ENCODE measurements around the gene TMEM245. TPM values are rescaled to one million over a fixed set of nuclear protein-coding genes. Genes with fewer than 3 reads are reported as not detected.
"Not testable (repeated sequence)": the region's sequence is repeated elsewhere in the genome, so short reads cannot be mapped to it uniquely, and the experiment has no call there.

Gene TMEM245
- total and polyA plus RNA-seq, 2 of the 13 experiments (the other 11 are each of a cell fraction or from before 2014, with no cell fraction given), result 53.5 to 55.4 TPM

DNA sequence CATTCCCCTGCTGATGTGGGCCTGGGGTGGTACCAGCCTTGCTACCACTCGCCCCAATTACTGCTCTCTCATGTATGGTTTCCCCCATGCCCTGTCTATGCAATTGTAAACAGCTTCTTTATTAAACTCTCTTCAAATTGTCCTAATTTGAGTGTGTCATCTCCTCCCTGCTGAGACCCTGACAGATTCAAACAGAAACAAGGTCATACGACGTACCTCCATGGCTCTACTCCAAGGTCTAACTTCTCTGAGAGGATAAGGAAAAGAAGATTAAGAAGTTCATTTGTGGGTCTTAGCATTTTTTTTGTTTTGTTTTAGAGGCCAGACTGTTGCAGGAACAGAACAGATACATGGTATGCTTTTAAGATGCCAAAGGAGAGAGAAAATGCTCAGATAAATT is 147.6 kb downstream of the TMEM245 start:
- no peak overlapping the region for H3K4me3 ChIP-seq (replicated peaks in 1 of 3; ENCODE audit: insufficient read depth in 1 of 3, low read depth in 2 of 3, low read length in 3 of 3)
- ChIA-PET POLR2A (no interaction called here), CTCF (ENCODE audit: low intra/inter-chr PET ratio, low total read pairs) (no interaction called here)
- DNase-seq (ENCODE audit: low spot score) (no peak), FAIRE-seq (no peak), ATAC-seq (no peak)
- H2AFZ ChIP-seq (ENCODE audit: low read length), result no peak overlapping the region
- TF ChIP-seq PHF21A (CRISPR knock-in tag; IDR thresholded peaks at IDR 0.05), result no peak
- TF ChIP-seq SMARCC2 (IDR thresholded peaks at IDR 0.05), result no peak
- no peak for TF ChIP-seq ZBTB25 (CRISPR knock-in tag; IDR thresholded peaks at IDR 0.05)
- no peak for TF ChIP-seq GLI4 (CRISPR knock-in tag; IDR thresholded peaks at IDR 0.05; ENCODE audit: borderline replicate concordance)
- TF ChIP-seq MEIS1 (CRISPR knock-in tag; IDR thresholded peaks at IDR 0.05; ENCODE audit: borderline replicate concordance), result no peak
- TF ChIP-seq TEF (CRISPR knock-in tag; IDR thresholded peaks at IDR 0.05), result no peak
- TF ChIP-seq ZNF768 (CRISPR knock-in tag; IDR thresholded peaks at IDR 0.05), result no peak
- TF ChIP-seq ZFP62 (CRISPR knock-in tag; IDR thresholded peaks at IDR 0.05), result no peak
- TF ChIP-seq ZBTB42 (CRISPR knock-in tag; IDR thresholded peaks at IDR 0.05), result no peak
- H3K4me2 ChIP-seq (ENCODE audit: low read depth, low read length), result no peak overlapping the region
- no peaks in the 10 kb centered on the region for H3K27me3 ChIP-seq (ENCODE audit: control insufficient read depth in 1 of 2, insufficient read depth in 2 of 2, low read length in 2 of 2)
- H4K20me1 ChIP-seq (ENCODE audit: insufficient read depth, low read length), result no peaks in the 10 kb centered on the region
- intact Hi-C loops (cut with micrococcal nuclease; ENCODE audit: unreplicated experiment) (no loop called here), in situ Hi-C loops (cut with HindIII; ENCODE audit: extremely low pct_ligation_motif_present, low pct_unique_long_range_greater_than_20kb) (no loop called here)
- H3K27ac ChIP-seq (ENCODE audit: extremely low read length, insufficient read depth, low read length), result no peak overlapping the region
- H3K9me3 ChIP-seq (ENCODE audit: low read length), result no peaks in the 10 kb centered on the region
- peaks cover 5 to 32% of the 10 kb centered on the region in 2 experiments; a peak in 2 of 5 replicates for H3K36me3 ChIP-seq (replicated peaks in 1 of 2; ENCODE audit: control insufficient read depth in 1 of 2, insufficient read depth in 2 of 2, low read length in 2 of 2)
- WGBS (ENCODE audit: low lambda C conversion rate), result 97% methylated on average over 3 of the region's 3 CpGs
- no TSS peak for BruUV-seq (replicated peaks)
- no peaks in the 10 kb centered on the region for H3K4me1 ChIP-seq (ENCODE audit: insufficient read depth, low read length)
- no peaks in the 10 kb centered on the region for H3K79me2 ChIP-seq (ENCODE audit: insufficient read depth, low read length)
- no peak overlapping the region for H3K9ac ChIP-seq (ENCODE audit: insufficient read depth, low read depth, low read length)

DNA sequence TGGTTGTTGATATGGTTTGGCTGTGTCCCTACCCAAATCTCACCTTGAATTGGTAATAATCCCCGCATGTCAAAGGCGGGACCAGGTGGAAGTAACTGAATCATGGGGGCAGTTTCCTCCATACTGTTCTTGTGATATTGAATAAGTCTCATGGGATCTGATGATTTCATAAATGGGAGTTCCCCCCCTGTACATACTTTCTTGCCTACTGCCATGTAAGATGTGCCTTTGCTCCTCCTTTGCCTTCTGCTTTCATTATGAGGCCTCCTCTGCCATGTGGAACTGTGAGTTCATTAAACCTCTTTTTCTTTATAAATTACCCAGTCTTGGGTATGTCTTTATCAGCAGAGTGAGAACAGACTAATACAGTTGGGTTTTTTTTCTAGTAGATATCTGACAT is 148.4 kb downstream of the TMEM245 start:
- H3K9ac ChIP-seq (ENCODE audit: insufficient read depth, low read depth, low read length); H3K9me3 ChIP-seq (ENCODE audit: low read length); BruUV-seq (replicated peaks); H3K27me3 ChIP-seq (ENCODE audit: control insufficient read depth in 1 of 2, insufficient read depth in 2 of 2, low read length in 2 of 2); DNase-seq (ENCODE audit: low spot score); H3K4me2 ChIP-seq (ENCODE audit: low read depth, low read length); H3K4me3 ChIP-seq (replicated peaks in 1 of 3; ENCODE audit: insufficient read depth in 1 of 3, low read depth in 2 of 3, low read length in 3 of 3); H3K79me2 ChIP-seq (ENCODE audit: insufficient read depth, low read length); H3K27ac ChIP-seq (ENCODE audit: extremely low read length, insufficient read depth, low read length); in situ Hi-C loops (cut with HindIII; ENCODE audit: extremely low pct_ligation_motif_present, low pct_unique_long_range_greater_than_20kb); H3K4me1 ChIP-seq (ENCODE audit: insufficient read depth, low read length); H2AFZ ChIP-seq (ENCODE audit: low read length); FAIRE-seq; CTCF ChIA-PET (ENCODE audit: low intra/inter-chr PET ratio, low total read pairs); POLR2A ChIA-PET; intact Hi-C loops (cut with micrococcal nuclease; ENCODE audit: unreplicated experiment); ATAC-seq; H4K20me1 ChIP-seq (ENCODE audit: insufficient read depth, low read length): not testable (repeated sequence)
- WGBS (ENCODE audit: low lambda C conversion rate), result 100% methylated on average over 2 of the region's 2 CpGs
- H3K36me3 ChIP-seq (replicated peaks in 1 of 2; ENCODE audit: control insufficient read depth in 1 of 2, insufficient read depth in 2 of 2, low read length in 2 of 2), result peaks cover 5 to 28% of the 10 kb centered on the region in 2 experiments; a peak in 2 of 5 replicates

Measured in HepG2 (cell line).